Measurements from ENCODE around the gene SH3RF1. TPM values are rescaled to one million over a fixed set of nuclear protein-coding genes. Genes with fewer than 3 reads are reported as not detected.
A peak's percentile ranks its signal among the peaks of the same experiment; 100 is the strongest.

Gene SH3RF1
- total RNA-seq, 1 experiment from 2014 or later, result 15.3 TPM

- Histone ChIP-seq H3K4me2 (ENCODE audit: insufficient read depth, insufficient read length, low read length) (no peak overlapping the region), H3K56ac (ENCODE audit: insufficient read length, low read depth, low read length) (no peak overlapping the region), H3K79me2 (ENCODE audit: insufficient read depth, low read length) (no peaks in the 10 kb centered on the region), H3K27me3 (ENCODE audit: insufficient read depth, low read length) (no peaks in the 10 kb centered on the region), H3K18ac (ENCODE audit: insufficient read length, low read depth, low read length) (no peak overlapping the region), H4K91ac (ENCODE audit: insufficient read length, low read depth, low read length) (no peak overlapping the region), H3K27ac (ENCODE audit: insufficient read length, low read depth, low read length) (no peak overlapping the region), H2AK5ac (ENCODE audit: insufficient read length, low read length) (no peak overlapping the region), H3T11ph (ENCODE audit: low read length) (no peak overlapping the region), H4K20me1 (ENCODE audit: control insufficient read depth, insufficient read depth, insufficient read length) (no peaks in the 10 kb centered on the region), H2BK12ac (ENCODE audit: insufficient read length, low read depth, low read length) (no peak overlapping the region), H2BK20ac (ENCODE audit: low read depth, low read length, poor library complexity, severe bottlenecking) (no peak overlapping the region), H4K8ac (replicated peaks; ENCODE audit: insufficient read length, low read depth, low read length) (no peak overlapping the region), H4K5ac (ENCODE audit: insufficient read length, low read depth, low read length) (no peak overlapping the region), H3K9ac (ENCODE audit: extremely low read depth, insufficient read length, low read length) (no peak overlapping the region), H3K14ac (ENCODE audit: insufficient read depth, low read length) (no peak overlapping the region), H3K79me1 (ENCODE audit: insufficient read depth, low read depth, low read length, poor library complexity, severe bottlenecking) (no peaks in the 10 kb centered on the region), H3K4ac (ENCODE audit: low read depth, low read length) (no peak overlapping the region), H3K23me2 (ENCODE audit: insufficient read length, low read depth, low read length, poor library complexity, severe bottlenecking) (no peaks in the 10 kb centered on the region), H2BK15ac (ENCODE audit: low read depth, low read length) (no peak overlapping the region), H2AFZ (ENCODE audit: low read length) (no peak overlapping the region), H3K4me1 (ENCODE audit: insufficient read depth, low read length) (no peaks in the 10 kb centered on the region), H2BK120ac (ENCODE audit: low read depth, low read length, poor library complexity, severe bottlenecking) (no peak overlapping the region), H3K23ac (ENCODE audit: insufficient read length, low read depth, low read length) (no peak overlapping the region), H2BK5ac (ENCODE audit: insufficient read length, low read length) (no peak overlapping the region), H3K9me3 (ENCODE audit: control insufficient read depth, low read depth, low read length) (no peaks in the 10 kb centered on the region)
- H3K4me3 Mint-ChIP-seq, result no peak overlapping the region
- H3K4me1 Mint-ChIP-seq, result peaks cover 10 to 12% of the 10 kb centered on the region in 2 experiments
- no CpG with 5 or more reads among the region's 9 CpGs for WGBS (ENCODE audit: extremely low coverage, insufficient read length, low lambda C conversion rate)
- peak overlapping the region in 1 of 3 experiments; percentile 83; a peak in 1 of 7 replicates for H3K27ac Mint-ChIP-seq
- TF ChIP-seq CTCF (conservative IDR thresholded peaks at IDR 0.05), result no peak
- DNase-seq, result no peak
- H3K9me3 Mint-ChIP-seq, result no peaks in the 10 kb centered on the region
- H3K36me3 Mint-ChIP-seq (ENCODE audit: insufficient read depth in 1 of 3, low read depth in 3 of 3), result no peaks in the 10 kb centered on the region
- 0 out of 2 replicates have a peak, but pooled peaks cover 2% of the 10 kb centered on the region for H3K27me3 Mint-ChIP-seq (ENCODE audit: low read depth)
Measured at GRCh38 chr4:169050881-169051760, 219.6 kb downstream of the SH3RF1 start.

Data from H9 (cell line).